ENCODE measurements around the gene LGALS7B. TPM values are rescaled to one million over a fixed set of nuclear protein-coding genes. Genes with fewer than 3 reads are reported as not detected.

The LGALS7B gene
- total RNA-seq, 1 donor from 2014 or later = 0.39 TPM

Other genes starting within 250 kb of the LGALS7B start
- 0.13 TPM in 1 of 2 replicates, not detected in the other for gene MAP4K1, start 171.2 kb upstream of the LGALS7B start, total RNA-seq
- 329 and 443 TPM in 2 replicates for gene EIF3K, start 170.0 kb upstream of the LGALS7B start, total RNA-seq
- gene ACTN4, start 141.6 kb upstream of the LGALS7B start, total RNA-seq = 126 and 192 TPM in 2 replicates
- gene CAPN12, start 44.7 kb upstream of the LGALS7B start, total RNA-seq = 0.13 TPM in 1 of 2 replicates, not detected in the other
- gene LGALS7, start 15.7 kb upstream of the LGALS7B start, total RNA-seq = not detected in 2 replicates
- gene LGALS4, start 23.7 kb downstream of the LGALS7B start, total RNA-seq = not detected in 2 replicates
- gene ECH1, start 42.6 kb downstream of the LGALS7B start, total RNA-seq = 50.5 and 59.9 TPM in 2 replicates
- 263 and 288 TPM in 2 replicates for gene HNRNPL, start 60.8 kb downstream of the LGALS7B start, total RNA-seq
- 8.1 and 10.1 TPM in 2 replicates for gene RINL, start 89.1 kb downstream of the LGALS7B start, total RNA-seq
- 62.3 and 105 TPM in 2 replicates for gene SIRT2, start 110.4 kb downstream of the LGALS7B start, total RNA-seq
- 8.0 and 15.3 TPM in 2 replicates for gene NFKBIB, start 110.8 kb downstream of the LGALS7B start, total RNA-seq
- 0.13 TPM in 1 of 2 replicates, not detected in the other for gene CCER2, start 123.0 kb downstream of the LGALS7B start, total RNA-seq
- 17.2 and 18.3 TPM in 2 replicates for gene SARS2, start 141.6 kb downstream of the LGALS7B start, total RNA-seq
- 46.6 and 50.1 TPM in 2 replicates for gene MRPS12, start 141.7 kb downstream of the LGALS7B start, total RNA-seq
- gene FBXO17, start 186.5 kb downstream of the LGALS7B start, total RNA-seq = 13.6 and 29.0 TPM in 2 replicates
- 0.77 and 1.0 TPM in 2 replicates for gene FBXO27, start 243.3 kb downstream of the LGALS7B start, total RNA-seq

Measured in dermis microvascular lymphatic vessel endothelial cell (primary cell).